Cardiac muscle cell (in vitro differentiated cells and primary cell): ENCODE measurements around the gene HS3ST3B1. TPM values are rescaled to one million over a fixed set of nuclear protein-coding genes. Genes with fewer than 3 reads are reported as not detected.

Source experiments
- DNase-seq, 2 donors: peaks; one replicate each; pipeline versions ENCODE4 v3.0.0 to v3.0.0-alpha.2; 2010 to 2017; ENCODE audit warnings: low read depth in 1 of 2, low spot score in 1 of 2
- H3K27ac ChIP-seq: fragments of 200-600 bp; sonication (generic); 2 replicates; pipeline ENCODE4 v1.5.1; 2016
- H3K27me3 ChIP-seq: fragments of 200-600 bp; sonication (generic); 2 replicates; pipeline ENCODE4 v1.6.0; 2016; ENCODE audit warnings: control low read depth
- H3K36me3 ChIP-seq: fragments of 200-600 bp; sonication (generic); 2 replicates; pipeline ENCODE4 v1.5.1; 2016; ENCODE audit warnings: control low read depth
- H3K4me1 ChIP-seq: fragments of 200-600 bp; sonication (generic); 2 replicates; pipeline ENCODE4 v1.8.1; 2017; ENCODE audit warnings: low read depth, mild to moderate bottlenecking, mixed run types
- H3K4me3 ChIP-seq: fragments of 200-600 bp; sonication (generic); 2 replicates; pipeline ENCODE4 v1.5.1; 2016; ENCODE audit warnings: mild to moderate bottlenecking
- H3K9me3 ChIP-seq: fragments of 200-600 bp; sonication (generic); 2 replicates; pipeline ENCODE4 v1.5.1; 2017; ENCODE audit warnings: low read depth, mild to moderate bottlenecking, control low read depth
- polyA plus RNA-seq: library from polyadenylated mRNA; unstranded; fragments of >200 nt; fragmentation: Nextera tagmentation; extraction: Ambion mirVana; gene quantifications from 2 replicates; pipeline ENCODE4 v1.2.1, GENCODE V29; 2016
- total RNA-seq: library from RNA; depleted of rRNA; stranded (reverse); fragments of >200 nt; gene quantifications from 2 replicates; pipeline ENCODE4 v1.2.3, GENCODE V29; 2016
- TF ChIP-seq, protein P1 (sequence below): IDR thresholded peaks from 2 replicates; pipeline ENCODE4 v1.5.1; 2012; ENCODE audit warnings: low read depth, mild to moderate bottlenecking, low read length

The HS3ST3B1 gene
- total and polyA plus RNA-seq, 2 experiments from 2014 or later: 2.1 to 7.9 TPM

DNA sequence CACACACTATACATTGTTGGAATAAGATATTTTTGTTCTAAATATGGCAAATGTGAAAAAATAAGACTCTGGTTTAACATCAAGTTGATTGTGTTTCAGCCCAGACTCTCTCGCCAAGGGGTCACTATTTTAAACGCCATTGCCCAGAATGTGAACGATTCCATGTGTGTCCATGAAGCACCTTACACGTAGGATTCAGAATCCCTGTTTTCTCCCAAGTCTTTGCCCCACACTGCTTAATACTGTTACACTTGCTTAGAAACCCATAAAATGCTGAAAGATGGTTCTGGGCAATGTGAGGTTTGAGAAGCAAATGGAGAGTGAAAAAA lies 7.7 kb downstream of the HS3ST3B1 start:
- H3K27ac ChIP-seq: no peak overlapping the region
- TF ChIP-seq, protein P1, sequence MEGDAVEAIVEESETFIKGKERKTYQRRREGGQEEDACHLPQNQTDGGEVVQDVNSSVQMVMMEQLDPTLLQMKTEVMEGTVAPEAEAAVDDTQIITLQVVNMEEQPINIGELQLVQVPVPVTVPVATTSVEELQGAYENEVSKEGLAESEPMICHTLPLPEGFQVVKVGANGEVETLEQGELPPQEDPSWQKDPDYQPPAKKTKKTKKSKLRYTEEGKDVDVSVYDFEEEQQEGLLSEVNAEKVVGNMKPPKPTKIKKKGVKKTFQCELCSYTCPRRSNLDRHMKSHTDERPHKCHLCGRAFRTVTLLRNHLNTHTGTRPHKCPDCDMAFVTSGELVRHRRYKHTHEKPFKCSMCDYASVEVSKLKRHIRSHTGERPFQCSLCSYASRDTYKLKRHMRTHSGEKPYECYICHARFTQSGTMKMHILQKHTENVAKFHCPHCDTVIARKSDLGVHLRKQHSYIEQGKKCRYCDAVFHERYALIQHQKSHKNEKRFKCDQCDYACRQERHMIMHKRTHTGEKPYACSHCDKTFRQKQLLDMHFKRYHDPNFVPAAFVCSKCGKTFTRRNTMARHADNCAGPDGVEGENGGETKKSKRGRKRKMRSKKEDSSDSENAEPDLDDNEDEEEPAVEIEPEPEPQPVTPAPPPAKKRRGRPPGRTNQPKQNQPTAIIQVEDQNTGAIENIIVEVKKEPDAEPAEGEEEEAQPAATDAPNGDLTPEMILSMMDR: no peak

DNA sequence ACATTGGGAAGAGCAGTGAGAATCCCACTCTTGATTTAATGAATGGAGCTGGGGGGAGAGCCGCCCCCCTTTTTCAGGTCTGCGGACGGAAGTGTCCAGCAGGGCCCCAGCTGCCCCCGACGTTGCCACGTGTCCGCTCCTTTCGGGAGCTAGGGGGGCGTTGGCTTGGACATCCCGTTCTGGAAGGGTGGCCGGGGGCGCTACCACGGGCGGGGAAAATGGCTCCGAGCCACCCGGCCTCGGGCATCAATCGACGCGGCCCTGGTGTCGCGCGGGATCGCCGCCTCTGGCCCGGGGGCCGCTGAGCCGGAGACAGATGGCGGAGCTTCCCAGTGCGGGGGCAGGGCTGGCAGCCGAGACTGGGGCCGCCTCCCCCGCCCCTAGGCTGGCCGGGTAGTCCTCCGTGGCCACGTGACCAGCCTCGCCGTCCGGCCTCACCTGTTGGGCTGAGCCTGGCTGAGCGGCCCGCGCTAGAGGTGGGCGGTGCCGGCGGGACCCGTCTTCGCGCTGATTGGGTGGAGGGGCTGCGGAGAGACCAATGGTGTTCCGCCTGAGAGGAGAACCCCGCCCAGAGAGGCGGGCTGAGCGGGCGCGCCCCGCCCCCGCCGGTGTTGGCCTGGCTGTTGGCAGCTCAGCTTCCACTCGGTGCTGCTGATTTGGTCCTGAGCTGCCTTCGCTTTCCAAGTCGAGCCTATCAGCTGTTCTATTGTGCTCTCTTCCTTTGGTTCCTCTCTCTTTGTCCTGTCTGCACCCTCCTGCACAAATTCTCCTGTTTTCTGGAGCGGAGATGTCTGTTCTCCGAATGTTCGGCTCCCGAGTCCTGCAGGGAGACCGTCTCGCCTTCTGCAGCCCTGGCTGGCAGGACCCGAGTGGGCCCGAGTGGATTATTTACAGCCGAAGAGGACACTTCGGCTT lies 8.3 kb downstream of the HS3ST3B1 start:
- Histone ChIP-seq H3K4me1 (no peaks in the 10 kb centered on the region), H3K4me3 (peak overlapping the region; percentile 43), H3K9me3 (no peaks in the 10 kb centered on the region), H3K27ac (peak overlapping the region; percentile 69), H3K27me3 (peaks cover 3% of the 10 kb centered on the region), H3K36me3 (no peaks in the 10 kb centered on the region)
- TF ChIP-seq, protein P1: no peak
- peak; percentile 97 to 98 for DNase-seq

More for the DNA sequence above, 7.7 kb downstream of the HS3ST3B1 start:
- peaks cover 9% of the 10 kb centered on the region for H3K27me3 ChIP-seq
- no peaks in the 10 kb centered on the region for H3K9me3 ChIP-seq
- no peaks in the 10 kb centered on the region for H3K36me3 ChIP-seq
- H3K4me3 ChIP-seq: peak overlapping the region; percentile 41
- H3K4me1 ChIP-seq: no peaks in the 10 kb centered on the region
- peak in 1 of 2 donors; percentile 24 for DNase-seq

DNA sequence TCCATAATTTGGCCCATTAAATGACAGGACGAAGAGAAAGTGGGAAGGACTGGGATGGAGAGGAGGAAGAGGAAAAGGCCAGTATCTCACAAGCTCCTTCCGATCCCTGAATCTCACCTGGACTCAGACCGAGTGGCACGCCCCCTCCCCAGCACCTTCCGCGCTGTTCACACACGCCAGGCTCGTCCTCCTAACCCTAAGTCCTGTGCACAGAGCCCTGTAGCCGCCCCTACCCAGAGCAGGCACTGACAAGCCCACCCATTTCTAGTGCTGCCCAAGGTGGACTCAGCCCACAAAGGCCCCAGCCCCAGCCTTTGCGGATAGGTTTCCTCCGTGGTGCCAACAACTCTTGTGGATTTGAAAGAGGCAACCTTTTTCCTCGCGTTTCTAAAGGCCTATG lies 9.2 kb downstream of the HS3ST3B1 start:
- TF ChIP-seq, protein P1: no peak
- no peaks in the 10 kb centered on the region for H3K36me3 ChIP-seq
- no peaks in the 10 kb centered on the region for H3K27me3 ChIP-seq
- no peak for DNase-seq
- no peaks in the 10 kb centered on the region for H3K4me1 ChIP-seq
- H3K4me3 ChIP-seq: peak overlapping the region; percentile 43
- H3K9me3 ChIP-seq: no peaks in the 10 kb centered on the region
- no peak overlapping the region for H3K27ac ChIP-seq

DNA sequence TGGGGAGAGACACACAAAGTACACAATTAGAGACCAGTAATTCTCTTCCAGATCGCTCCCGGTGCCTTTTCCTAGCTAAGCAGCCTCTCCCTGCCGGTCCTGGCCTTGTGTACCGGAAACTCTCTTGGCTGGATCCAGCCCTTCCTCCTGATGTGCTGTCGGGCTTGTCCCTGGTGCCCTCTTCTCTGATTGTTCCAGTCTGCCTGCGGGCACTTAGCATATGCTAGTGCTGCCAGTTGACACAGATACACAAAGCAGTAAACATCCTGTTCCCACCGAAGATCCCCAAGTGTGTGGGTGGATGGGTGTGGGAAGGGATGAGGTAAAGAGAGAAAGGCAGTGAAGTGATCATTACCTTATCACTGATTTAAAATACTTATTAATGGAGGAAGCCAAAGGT lies 9.7 kb downstream of the HS3ST3B1 start:
- Histone ChIP-seq H3K9me3 (no peaks in the 10 kb centered on the region), H3K4me1 (no peaks in the 10 kb centered on the region), H3K27me3 (no peaks in the 10 kb centered on the region), H3K27ac (no peak overlapping the region), H3K4me3 (no peak overlapping the region), H3K36me3 (no peaks in the 10 kb centered on the region)
- no peak for DNase-seq
- TF ChIP-seq, protein P1: no peak

DNA sequence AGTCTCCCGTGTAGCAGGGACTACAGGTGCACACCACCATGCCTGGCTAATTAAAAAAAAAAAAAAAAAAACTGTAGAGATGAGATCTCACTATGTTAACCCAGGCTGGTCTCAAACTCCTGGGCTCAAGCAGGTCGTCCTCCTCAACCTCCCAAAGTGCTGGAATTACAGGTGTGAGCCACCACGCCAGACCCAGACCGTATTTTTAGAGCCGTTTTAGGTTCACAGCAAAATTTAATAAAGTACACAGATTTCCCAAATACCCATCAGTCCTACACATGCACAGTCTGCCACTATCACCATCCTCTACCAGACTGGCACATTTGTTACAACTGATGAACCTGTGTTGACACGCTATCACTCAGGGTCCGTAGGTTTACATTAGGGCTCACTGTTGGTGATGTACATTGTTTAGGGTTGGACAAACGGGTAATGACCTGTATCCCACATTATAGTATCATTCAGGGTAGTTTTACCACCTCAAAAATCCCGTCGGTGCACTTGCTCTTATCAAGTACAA lies 10.4 kb downstream of the HS3ST3B1 start:
- Histone ChIP-seq H3K27me3 (no peaks in the 10 kb centered on the region), H3K4me1 (no peaks in the 10 kb centered on the region), H3K9me3 (no peaks in the 10 kb centered on the region), H3K27ac (no peak overlapping the region), H3K4me3 (no peak overlapping the region), H3K36me3 (no peaks in the 10 kb centered on the region)
- TF ChIP-seq, protein P1: no peak
- no peak for DNase-seq
